A673 (cell line): ENCODE measurements around the gene CHRM5.

Source experiments
- CTCF ChIP-seq: fragments of 300-800, 200-600 bp; sonication (generic); conservative IDR thresholded peaks from 2 replicates; pipeline ENCODE4 v1.5.1; 2017; ENCODE audit warnings: low read depth, mild to moderate bottlenecking, antibody characterized with exemption, low read length, moderate library complexity, mixed read lengths
- EZH2 ChIP-seq: fragments of 200-600 bp; sonication (generic); IDR thresholded peaks from 2 replicates; pipeline ENCODE4 v1.6.1; 2017; ENCODE audit warnings: borderline replicate concordance, low read depth, mild to moderate bottlenecking, mixed read lengths, antibody characterized with exemption, low read length; ENCODE audit not compliant: poor library complexity, severe bottlenecking

DNA sequence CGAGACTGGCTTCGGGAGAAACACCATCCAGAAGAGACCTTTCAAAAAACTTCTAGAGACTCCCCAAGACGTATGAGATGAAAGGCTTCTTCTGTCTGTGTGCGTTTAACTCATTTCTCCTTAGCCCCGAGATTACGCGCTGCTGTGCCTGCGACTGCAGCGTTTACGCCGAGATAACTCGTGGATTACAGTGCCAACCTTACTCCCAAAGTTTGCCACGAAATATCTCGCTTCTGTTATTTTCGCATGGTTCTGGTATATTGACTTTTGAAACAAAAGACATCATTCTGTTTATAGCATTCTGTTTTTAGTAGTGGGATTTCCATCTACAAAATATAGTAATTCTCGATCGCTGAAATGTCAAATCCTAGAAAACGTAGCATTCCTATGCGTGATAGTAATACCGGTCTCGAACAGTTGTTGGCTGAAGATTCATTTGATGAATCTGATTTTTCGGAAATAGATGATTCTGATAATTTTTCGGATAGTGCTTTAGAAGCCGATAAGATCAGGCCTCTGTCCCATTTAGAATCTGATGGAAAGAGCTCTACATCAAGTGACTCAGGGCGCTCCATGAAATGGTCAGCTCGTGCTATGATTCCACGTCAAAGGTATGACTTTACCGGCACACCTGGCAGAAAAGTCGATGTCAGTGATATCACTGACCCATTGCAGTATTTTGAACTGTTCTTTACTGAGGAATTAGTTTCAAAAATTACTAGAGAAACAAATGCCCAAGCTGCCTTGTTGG lies 134.1 kb downstream of the CHRM5 start:
- TF ChIP-seq CTCF (no peak), EZH2 (no peak)
